HepG2 (cell line): ENCODE results near the gene CCDC50.

Experiments
- BORCS8-MEF2B ChIP-seq: sonication (generic); formaldehyde crosslinking; IDR thresholded peaks from 2 replicates; pipeline ENCODE4 v1.8.0; 2022; ENCODE audit warnings: mild to moderate bottlenecking, missing genetic modification reagents
- EZH2 ChIP-seq: conservative IDR thresholded peaks from 2 replicates; pipeline ENCODE4 v1.6.1; 2012; ENCODE audit warnings: mild to moderate bottlenecking, low read depth, low read length, moderate library complexity
- PCBP2 ChIP-seq: fragments of 200-400 bp; formaldehyde crosslinking; optimal IDR thresholded peaks from 2 replicates; pipeline ENCODE3; 2018; ENCODE audit warnings: low read length, low read depth; ENCODE audit not compliant: poor library complexity, severe bottlenecking
- STAT5B ChIP-seq: sonication (generic); formaldehyde crosslinking; IDR thresholded peaks from 2 replicates; pipeline ENCODE4 v1.4.0; 2020; ENCODE audit warnings: missing genetic modification reagents
- ZNF235 ChIP-seq: sonication (generic); formaldehyde crosslinking; IDR thresholded peaks from 2 replicates; pipeline ENCODE4 v1.8.1; 2023; ENCODE audit warnings: mild to moderate bottlenecking, missing genetic modification reagents, borderline replicate concordance

GRCh38 chr3:191362524-191363090 is 33.4 kb downstream of the CCDC50 start:
- TF ChIP-seq ZNF235 = no peak
- no peak for TF ChIP-seq STAT5B (CRISPR knock-in tag)
- TF ChIP-seq EZH2 = no peak
- no peak for TF ChIP-seq BORCS8-MEF2B (CRISPR knock-in tag)
- TF ChIP-seq PCBP2 = no peak
